Cerebellar nuclear complex (tissue), 1 donor: ENCODE measurements around the gene POTEC.
"Not testable (repeated sequence)": the region's sequence is repeated elsewhere in the genome, so short reads cannot be mapped to it uniquely, and the experiment has no call there.

Experiments
- DNase-seq, 2 experiments: peaks; one replicate each; lab custom pipeline; 2025; lab: John Stamatoyannopoulos, UW

The POTEC gene

GRCh38 chr18:14543446-14543964 lies at the start of gene POTEC:
POTEC (minus strand) TSS chr18:14543600; CDS start chr18:14543146, 454 bp downstream.
- DNase-seq: not testable (repeated sequence)

- DNase-seq: no peak
Observed at GRCh38 chr18:14577971-14578370, 34.6 kb upstream of the POTEC start.

GRCh38 chr18:14559502-14559901 lies 16.1 kb upstream of the POTEC start:
- DNase-seq: not testable (repeated sequence)

- not testable (repeated sequence) for DNase-seq
Observed at GRCh38 chr18:14531659-14532058, 11.7 kb downstream of the POTEC start.

- not testable (repeated sequence) for DNase-seq
Observed at GRCh38 chr18:14510707-14511106, 32.7 kb downstream of the POTEC start.

- DNase-seq: not testable (repeated sequence)
Observed at GRCh38 chr18:14503691-14504090, 39.7 kb downstream of the POTEC start.

GRCh38 chr18:14501894-14502293 lies 41.5 kb downstream of the POTEC start:
- not testable (repeated sequence) for DNase-seq

- not testable (repeated sequence) for DNase-seq
Observed at GRCh38 chr18:14489256-14490014, 54.0 kb downstream of the POTEC start.

- DNase-seq: not testable (repeated sequence)
Observed at GRCh38 chr18:14488789-14489188, 54.6 kb downstream of the POTEC start.

- DNase-seq: not testable (repeated sequence)
Observed at GRCh38 chr18:14486926-14487580, 56.3 kb downstream of the POTEC start.

- not testable (repeated sequence) for DNase-seq
Observed at GRCh38 chr18:14479076-14479475, 64.3 kb downstream of the POTEC start.

GRCh38 chr18:14475520-14475919 lies 67.9 kb downstream of the POTEC start:
- not testable (repeated sequence) for DNase-seq

- not testable (repeated sequence) for DNase-seq
Observed at GRCh38 chr18:14474752-14475151, 68.6 kb downstream of the POTEC start.

GRCh38 chr18:14474007-14474720 lies 69.2 kb downstream of the POTEC start:
- DNase-seq: not testable (repeated sequence)

- DNase-seq: not testable (repeated sequence)
Observed at GRCh38 chr18:14473250-14474006, 70.0 kb downstream of the POTEC start.

- not testable (repeated sequence) for DNase-seq
Observed at GRCh38 chr18:14471286-14471685, 72.1 kb downstream of the POTEC start.

GRCh38 chr18:14470446-14470845 lies 73.0 kb downstream of the POTEC start:
- DNase-seq: not testable (repeated sequence)

- DNase-seq: not testable (repeated sequence)
Observed at GRCh38 chr18:14470046-14470445, 73.4 kb downstream of the POTEC start.

GRCh38 chr18:14465989-14466388 lies 77.4 kb downstream of the POTEC start:
- not testable (repeated sequence) for DNase-seq
